Astrocyte (in vitro differentiated cells and primary cell): ENCODE data around the gene MOCS2. TPM values are rescaled to one million over a fixed set of nuclear protein-coding genes. Genes with fewer than 3 reads are reported as not detected.

Experiments
- DNase-seq: peaks from one replicate; pipeline ENCODE4 v3.0.0-alpha.2; 2010; ENCODE audit warnings: low read depth
- FAIRE-seq: peaks from 2 replicates; lab custom pipeline; 2011; peaks lifted over from hg19 to GRCh38; lab: Jason Lieb, UNC
- H2AFZ ChIP-seq: 2 replicates; pipeline ENCODE4 v1.6.0; 2012; ENCODE audit warnings: low read depth, low read length, inconsistent platforms
- H3K27ac ChIP-seq: 2 replicates; pipeline ENCODE4 v1.5.1; 2011; ENCODE audit warnings: low read depth, low read length, inconsistent platforms
- H3K27me3 ChIP-seq: 2 replicates; pipeline ENCODE4 v1.6.0; 2011; ENCODE audit warnings: low read length, inconsistent platforms; ENCODE audit not compliant: insufficient read depth
- H3K36me3 ChIP-seq: 2 replicates; pipeline ENCODE4 v1.5.1; 2011; ENCODE audit warnings: low read length, inconsistent platforms; ENCODE audit not compliant: insufficient read depth
- H3K4me1 ChIP-seq: 2 replicates; pipeline ENCODE4 v1.5.1; 2011; ENCODE audit warnings: low read length, inconsistent platforms; ENCODE audit not compliant: insufficient read depth
- H3K4me2 ChIP-seq: 2 replicates; pipeline ENCODE4 v1.6.0; 2012; ENCODE audit warnings: low read length, inconsistent platforms
- H3K4me3 ChIP-seq: 2 replicates; pipeline ENCODE4 v1.5.1; 2011; ENCODE audit warnings: low read depth, mild to moderate bottlenecking, low read length, inconsistent platforms; ENCODE audit not compliant: insufficient read depth
- H3K79me2 ChIP-seq: 2 replicates; pipeline ENCODE4 v1.6.0; 2012; ENCODE audit warnings: mild to moderate bottlenecking, low read length, inconsistent platforms; ENCODE audit not compliant: insufficient read depth
- H3K9ac ChIP-seq: 2 replicates; pipeline ENCODE4 v1.6.0; 2012; ENCODE audit warnings: mild to moderate bottlenecking, low read length, inconsistent platforms
- H3K9me3 ChIP-seq: 2 replicates; pipeline ENCODE4 v1.5.1; 2012; ENCODE audit warnings: low read depth, mild to moderate bottlenecking, low read length, inconsistent platforms; ENCODE audit not compliant: insufficient read depth
- H4K20me1 ChIP-seq: 2 replicates; pipeline ENCODE4 v1.6.0; 2012; ENCODE audit warnings: low read length, inconsistent platforms; ENCODE audit not compliant: insufficient read depth
- H3K27ac Mint-ChIP-seq: one replicate; pipeline ENCODE4 v1.8.0; 2021; ENCODE audit warnings: mild to moderate bottlenecking, mixed read lengths; ENCODE audit not compliant: unreplicated experiment
- H3K27me3 Mint-ChIP-seq: one replicate; pipeline ENCODE4 v1.8.0; 2021; ENCODE audit warnings: low read depth, mixed read lengths; ENCODE audit not compliant: unreplicated experiment
- H3K36me3 Mint-ChIP-seq: one replicate; pipeline ENCODE4 v1.8.0; 2021; ENCODE audit warnings: low read depth, mixed read lengths; ENCODE audit not compliant: unreplicated experiment
- H3K4me1 Mint-ChIP-seq: one replicate; pipeline ENCODE4 v1.8.0; 2021; ENCODE audit warnings: low read depth, mixed read lengths; ENCODE audit not compliant: unreplicated experiment
- H3K4me3 Mint-ChIP-seq: one replicate; pipeline ENCODE4 v1.8.0; 2021; ENCODE audit warnings: mild to moderate bottlenecking, moderate library complexity, mixed read lengths; ENCODE audit not compliant: unreplicated experiment
- H3K9me3 Mint-ChIP-seq: one replicate; pipeline ENCODE4 v1.8.0; 2021; ENCODE audit warnings: mild to moderate bottlenecking, mixed read lengths; ENCODE audit not compliant: unreplicated experiment
- CTCF ChIP-seq: IDR thresholded peaks from 2 replicates; pipeline ENCODE4 v1.5.1; 2011; ENCODE audit warnings: low read depth, mild to moderate bottlenecking, inconsistent platforms, low read length, moderate library complexity; ENCODE audit not compliant: insufficient read depth
- EZH2 ChIP-seq: IDR thresholded peaks from 2 replicates; pipeline ENCODE4 v1.6.1; 2012; ENCODE audit warnings: mild to moderate bottlenecking, low read length, inconsistent platforms; ENCODE audit not compliant: insufficient read depth
- total RNA-seq: library from RNA; stranded (reverse); gene quantifications from 2 replicates; pipeline ENCODE4 v1.2.1, GENCODE V29; 2021

The MOCS2 gene
- total RNA-seq, 1 donor from 2014 or later = 42.7 TPM

GRCh38 chr5:53090229-53090628 lies 19.3 kb downstream of the MOCS2 start:
- Mint-ChIP-seq H3K9me3 (no peaks in the 10 kb centered on the region), H3K27ac (no peak overlapping the region), H3K36me3 (no peaks in the 10 kb centered on the region), H3K4me1 (peaks cover 12% of the 10 kb centered on the region), H3K4me3 (no peak overlapping the region), H3K27me3 (no peaks in the 10 kb centered on the region)
- TF ChIP-seq CTCF (no peak), EZH2 (no peak)
- no peak for FAIRE-seq
- Histone ChIP-seq H3K4me1 (peaks cover 6% of the 10 kb centered on the region), H3K79me2 (no peaks in the 10 kb centered on the region), H4K20me1 (no peaks in the 10 kb centered on the region), H2AFZ (no peak overlapping the region), H3K27ac (no peak overlapping the region), H3K36me3 (peaks cover 24% of the 10 kb centered on the region), H3K4me3 (no peak overlapping the region), H3K9ac (no peak overlapping the region), H3K4me2 (no peak overlapping the region), H3K9me3 (no peaks in the 10 kb centered on the region), H3K27me3 (no peaks in the 10 kb centered on the region)
- DNase-seq = no peak

GRCh38 chr5:53089481-53089991 lies 20.0 kb downstream of the MOCS2 start:
- no peak for DNase-seq
- H3K4me2 ChIP-seq = no peak overlapping the region
- no peaks in the 10 kb centered on the region for H3K27me3 ChIP-seq
- Mint-ChIP-seq H3K9me3 (no peaks in the 10 kb centered on the region), H3K36me3 (no peaks in the 10 kb centered on the region), H3K4me1 (peaks cover 12% of the 10 kb centered on the region), H3K27me3 (no peaks in the 10 kb centered on the region), H3K4me3 (no peak overlapping the region), H3K27ac (no peak overlapping the region)
- no peaks in the 10 kb centered on the region for H4K20me1 ChIP-seq
- H3K36me3 ChIP-seq = peaks cover 18% of the 10 kb centered on the region
- TF ChIP-seq EZH2 = no peak
- TF ChIP-seq CTCF = no peak
- no peak for FAIRE-seq
- no peaks in the 10 kb centered on the region for H3K79me2 ChIP-seq
- no peak overlapping the region for H3K4me3 ChIP-seq
- H2AFZ ChIP-seq = no peak overlapping the region
- no peak overlapping the region for H3K9ac ChIP-seq
- no peaks in the 10 kb centered on the region for H3K9me3 ChIP-seq
- H3K4me1 ChIP-seq = peaks cover 6% of the 10 kb centered on the region
- H3K27ac ChIP-seq = no peak overlapping the region

- Mint-ChIP-seq H3K9me3 (no peaks in the 10 kb centered on the region), H3K36me3 (peaks cover 4% of the 10 kb centered on the region), H3K27me3 (no peaks in the 10 kb centered on the region), H3K4me3 (no peak overlapping the region), H3K4me1 (peaks cover 12% of the 10 kb centered on the region), H3K27ac (no peak overlapping the region)
- Histone ChIP-seq H3K4me2 (no peak overlapping the region), H3K4me1 (peaks cover 6% of the 10 kb centered on the region), H3K27ac (no peak overlapping the region), H3K9me3 (no peaks in the 10 kb centered on the region), H3K79me2 (no peaks in the 10 kb centered on the region), H3K4me3 (no peak overlapping the region), H3K9ac (no peak overlapping the region), H4K20me1 (no peaks in the 10 kb centered on the region), H3K27me3 (no peaks in the 10 kb centered on the region), H3K36me3 (peaks cover 27% of the 10 kb centered on the region), H2AFZ (no peak overlapping the region)
- TF ChIP-seq EZH2 = no peak
- TF ChIP-seq CTCF = no peak
- DNase-seq (no peak), FAIRE-seq (no peak)
Observed at GRCh38 chr5:53087621-53088121, 21.9 kb downstream of the MOCS2 start.
